MM.1S (cell line): ENCODE measurements around the gene DHRS3.

Experiments
- CTCF ChIP-seq: fragments of 300-600 bp; sonication (generic); IDR thresholded peaks from 2 replicates; pipeline ENCODE4 v1.5.1; 2016; ENCODE audit warnings: antibody characterized with exemption, low read length, mixed read lengths
- EZH2 ChIP-seq: fragments of 300-600 bp; sonication (generic); optimal IDR thresholded peaks from 2 replicates; pipeline ENCODE3; 2017; ENCODE audit warnings: low read depth, mild to moderate bottlenecking, antibody characterized with exemption, low read length, mixed read lengths
- EZH2phosphoT487 ChIP-seq: fragments of 300-600 bp; sonication (generic); IDR thresholded peaks from 2 replicates; pipeline ENCODE4 v1.6.1; 2018; ENCODE audit warnings: antibody characterized with exemption, low read length

GRCh38 chr1:12629511-12629956 is 11.5 kb upstream of the DHRS3 start:
- TF ChIP-seq EZH2, result no peak
- TF ChIP-seq CTCF, result no peak
- no peak for TF ChIP-seq EZH2phosphoT487
